Esophagus muscularis mucosa (tissue), 4 donors: ENCODE measurements around the gene UBE4A. TPM values are rescaled to one million over a fixed set of nuclear protein-coding genes. Genes with fewer than 3 reads are reported as not detected.

Source experiments
- DNase-seq: peaks from one replicate; pipeline ENCODE4 v3.0.0-alpha.2; 2017; ENCODE audit errors: extremely low spot score
- H3K27ac ChIP-seq, 4 donors: fragments of 200-600 bp; sonication (generic); replicated peaks in 1 of 4; 1 replicate in 3 of 4; 2 replicates in 1 of 4; pipeline ENCODE4 v1.5.1; 2016 to 2019; ENCODE audit warnings: mild to moderate bottlenecking in 1 of 4
- H3K27me3 ChIP-seq, 4 donors: fragments of 200-600 bp; sonication (generic); one replicate each; pipeline versions ENCODE4 v1.5.1 to v1.6.0; 2016 to 2019
- H3K36me3 ChIP-seq, 4 donors: fragments of 200-600 bp; sonication (generic); one replicate each; pipeline ENCODE4 v1.5.1; 2016 to 2019
- H3K4me1 ChIP-seq, 4 donors: fragments of 200-600 bp; sonication (generic); one replicate each; pipeline ENCODE4 v1.5.1; 2016 to 2019
- H3K4me3 ChIP-seq, 4 donors: fragments of 200-600 bp; sonication (generic); 1 replicate in 2 of 4; 2 replicates in 2 of 4; pipeline ENCODE4 v1.5.1; 2016 to 2019; ENCODE audit warnings: mild to moderate bottlenecking in 4 of 4, moderate library complexity in 1 of 4
- H3K9me3 ChIP-seq, 4 donors: fragments of 200-600 bp; sonication (generic); 1 replicate in 3 of 4; 2 replicates in 1 of 4; pipeline ENCODE4 v1.5.1; 2016 to 2019
- CTCF ChIP-seq, 3 experiments: fragments of 200-600 bp in 2 of 3; fragments of 450-650 bp in 1 of 3; sonication (generic) in 2 of 3; IDR thresholded peaks; one replicate each; pipeline ENCODE4 v1.5.1; 2017 to 2019; ENCODE audit warnings: antibody characterized with exemption in 3 of 3, mild to moderate bottlenecking in 2 of 3, moderate library complexity in 1 of 3
- EP300 ChIP-seq: sonication (generic); formaldehyde crosslinking; IDR thresholded peaks from one replicate; pipeline ENCODE4 v1.6.1; 2017; ENCODE audit warnings: antibody characterized with exemption
- POLR2A ChIP-seq: fragments of 450-650 bp; IDR thresholded peaks from one replicate; pipeline ENCODE4 v1.6.1; 2017; ENCODE audit warnings: antibody characterized with exemption, moderate library complexity, mild to moderate bottlenecking, low read depth
- POLR2AphosphoS5 ChIP-seq, 2 donors: sonication (generic); formaldehyde crosslinking; IDR thresholded peaks; one replicate each; pipeline ENCODE4 v1.6.1; 2017; ENCODE audit warnings: antibody characterized with exemption in 2 of 2
- WGBS: methylation state at CpG from one replicate; pipeline ENCODE4 v1.1.5; 2018; 5-methylcytosine and 5-hydroxymethylcytosine counted together
- intact Hi-C: fragments of 100-400 bp; cut with DNase I; formaldehyde crosslinking; loops from one replicate; pipeline ENCODE4 v1.15.1; 2023
- total RNA-seq, 4 donors: library from RNA; depleted of rRNA; stranded (reverse); fragments of >200 nt; gene quantifications; one replicate each; pipeline versions ENCODE4 v1.1.0 to v1.2.1, GENCODE V29; 2016

UBE4A gene
- total RNA-seq, 4 donors from 2014 or later, result 32.0 to 40.8 (median 36.6) TPM

- DNase-seq, result no peak
- H3K4me1 ChIP-seq, result no peaks in the 10 kb centered on the region
- intact Hi-C loops, result no loop called here
- 92% methylated on average over 5 of the region's 5 CpGs for WGBS
- no peak overlapping the region for H3K4me3 ChIP-seq
- peaks cover 93 to 100% (median 97%) of the 10 kb centered on the region in 4 donors for H3K36me3 ChIP-seq
- TF ChIP-seq POLR2A (no peak), CTCF (IDR thresholded peaks at IDR 0.05) (no peak), EP300 (no peak), POLR2AphosphoS5 (IDR thresholded peaks at IDR 0.05) (no peak)
- no peaks in the 10 kb centered on the region for H3K27me3 ChIP-seq
- no peaks in the 10 kb centered on the region for H3K9me3 ChIP-seq
- H3K27ac ChIP-seq, result no peak overlapping the region
Measured at GRCh38 chr11:118373871-118374270, 14.5 kb downstream of the UBE4A start.

GRCh38 chr11:118374729-118375128 lies 15.3 kb downstream of the UBE4A start:
- DNase-seq, result no peak
- WGBS, result 71% methylated on average over 3 of the region's 3 CpGs
- intact Hi-C loops, result no loop called here
- H3K27me3 ChIP-seq, result no peaks in the 10 kb centered on the region
- peaks cover 93 to 100% (median 97%) of the 10 kb centered on the region in 4 donors for H3K36me3 ChIP-seq
- no peaks in the 10 kb centered on the region for H3K4me1 ChIP-seq
- H3K4me3 ChIP-seq, result no peak overlapping the region
- no peak for TF ChIP-seq POLR2A
- no peak for TF ChIP-seq CTCF (IDR thresholded peaks at IDR 0.05)
- no peak for TF ChIP-seq POLR2AphosphoS5 (IDR thresholded peaks at IDR 0.05)
- no peak for TF ChIP-seq EP300
- no peak overlapping the region for H3K27ac ChIP-seq
- H3K9me3 ChIP-seq, result no peaks in the 10 kb centered on the region

- no peak for TF ChIP-seq POLR2A
- TF ChIP-seq CTCF (IDR thresholded peaks at IDR 0.05), result no peak
- TF ChIP-seq EP300, result no peak
- TF ChIP-seq POLR2AphosphoS5 (IDR thresholded peaks at IDR 0.05), result no peak
- Histone ChIP-seq H3K9me3 (no peaks in the 10 kb centered on the region), H3K27ac (no peak overlapping the region), H3K27me3 (no peaks in the 10 kb centered on the region), H3K36me3 (peaks cover 93 to 100% (median 97%) of the 10 kb centered on the region in 4 donors), H3K4me1 (no peaks in the 10 kb centered on the region), H3K4me3 (no peak overlapping the region)
- DNase-seq, result no peak
- intact Hi-C loops, result no loop called here
Measured at GRCh38 chr11:118375978-118376377, 16.6 kb downstream of the UBE4A start.

GRCh38 chr11:118379497-118379896 lies 20.1 kb downstream of the UBE4A start:
- no peak for TF ChIP-seq CTCF (IDR thresholded peaks at IDR 0.05)
- no peak for TF ChIP-seq POLR2AphosphoS5 (IDR thresholded peaks at IDR 0.05)
- no peak for DNase-seq
- WGBS, result 84% methylated on average over 4 of the region's 4 CpGs
- H3K4me3 ChIP-seq, result no peak overlapping the region
- no peaks in the 10 kb centered on the region for H3K27me3 ChIP-seq
- H3K36me3 ChIP-seq, result peaks cover 93 to 100% (median 97%) of the 10 kb centered on the region in 4 donors
- H3K4me1 ChIP-seq, result no peaks in the 10 kb centered on the region
- no peak overlapping the region for H3K27ac ChIP-seq
- intact Hi-C loops, result no loop called here
- H3K9me3 ChIP-seq, result no peaks in the 10 kb centered on the region

- intact Hi-C loops, result no loop called here
- Histone ChIP-seq H3K4me1 (no peaks in the 10 kb centered on the region), H3K27ac (no peak overlapping the region), H3K36me3 (peaks cover 91 to 100% (median 97%) of the 10 kb centered on the region in 4 donors), H3K9me3 (no peaks in the 10 kb centered on the region), H3K27me3 (no peaks in the 10 kb centered on the region), H3K4me3 (no peak overlapping the region)
- TF ChIP-seq POLR2A (no peak), EP300 (no peak), POLR2AphosphoS5 (IDR thresholded peaks at IDR 0.05) (no peak), CTCF (IDR thresholded peaks at IDR 0.05) (no peak)
- DNase-seq, result no peak
Measured at GRCh38 chr11:118380571-118380970, 21.2 kb downstream of the UBE4A start.
